Breast epithelium (tissue), 4 donors: Measurements from ENCODE around the gene ALKBH3. TPM values are rescaled to one million over a fixed set of nuclear protein-coding genes. Genes with fewer than 3 reads are reported as not detected.

Experiments
- DNase-seq, 2 donors: peaks; one replicate each; pipeline ENCODE4 v3.0.0-alpha.2; 2019; ENCODE audit warnings: low spot score in 2 of 2
- H3K27ac ChIP-seq, 2 donors: fragments of 200-600 bp; sonication (generic) in 1 of 2; one replicate each; pipeline ENCODE4 v1.5.1; 2016 to 2019; ENCODE audit warnings: mild to moderate bottlenecking in 1 of 2
- H3K27me3 ChIP-seq, 2 donors: fragments of 200-600 bp; sonication (generic) in 1 of 2; one replicate each; pipeline versions ENCODE4 v1.5.1 to v1.6.0; 2017 to 2019; ENCODE audit warnings: control low read depth in 1 of 2, mild to moderate bottlenecking in 1 of 2
- H3K36me3 ChIP-seq: fragments of 200-600 bp; one replicate; pipeline ENCODE4 v1.5.1; 2019
- H3K4me1 ChIP-seq, 2 donors: fragments of 200-600 bp; sonication (generic); one replicate each; pipeline ENCODE4 v1.5.1; 2016 to 2019; ENCODE audit warnings: control low read depth in 1 of 2
- H3K4me3 ChIP-seq, 3 donors: fragments of 200-600 bp; sonication (generic); 1 replicate in 2 of 3; 2 replicates in 1 of 3; pipeline ENCODE4 v1.5.1; 2016 to 2019; ENCODE audit warnings: mild to moderate bottlenecking in 3 of 3, moderate library complexity in 2 of 3
- H3K9me3 ChIP-seq, 2 donors: fragments of 200-600 bp; sonication (generic) in 1 of 2; one replicate each; pipeline ENCODE4 v1.5.1; 2016 to 2019; ENCODE audit warnings: control low read depth in 1 of 2
- POLR2A ChIP-seq: fragments of 450-650 bp; IDR thresholded peaks from one replicate; pipeline ENCODE4 v1.6.1; 2016; ENCODE audit warnings: antibody characterized with exemption, mild to moderate bottlenecking, moderate library complexity
- POLR2AphosphoS5 ChIP-seq, 3 donors: sonication (generic); formaldehyde crosslinking; IDR thresholded peaks; one replicate each; pipeline ENCODE4 v1.6.1; 2017; ENCODE audit warnings: antibody characterized with exemption in 3 of 3
- intact Hi-C: fragments of 100-400 bp; cut with DNase I; formaldehyde crosslinking; loops from one replicate; pipeline ENCODE4 v1.15.1; 2023; ENCODE audit warnings: low total_unique reads
- total RNA-seq, 3 donors: library from RNA; depleted of rRNA; stranded (reverse); fragments of >200 nt; gene quantifications; one replicate each; pipeline ENCODE4 v1.1.0, GENCODE V29; 2016
- TF ChIP-seq, protein P1 (sequence below), 3 donors: fragments of 450-650 bp; IDR thresholded peaks; one replicate each; pipeline ENCODE4 v1.5.1; 2016 to 2017; ENCODE audit warnings: antibody characterized with exemption in 3 of 3, mild to moderate bottlenecking in 3 of 3, moderate library complexity in 3 of 3

Gene ALKBH3
- total RNA-seq, 3 donors from 2014 or later = 29.0 to 40.7 (median 33.1) TPM

DNA sequence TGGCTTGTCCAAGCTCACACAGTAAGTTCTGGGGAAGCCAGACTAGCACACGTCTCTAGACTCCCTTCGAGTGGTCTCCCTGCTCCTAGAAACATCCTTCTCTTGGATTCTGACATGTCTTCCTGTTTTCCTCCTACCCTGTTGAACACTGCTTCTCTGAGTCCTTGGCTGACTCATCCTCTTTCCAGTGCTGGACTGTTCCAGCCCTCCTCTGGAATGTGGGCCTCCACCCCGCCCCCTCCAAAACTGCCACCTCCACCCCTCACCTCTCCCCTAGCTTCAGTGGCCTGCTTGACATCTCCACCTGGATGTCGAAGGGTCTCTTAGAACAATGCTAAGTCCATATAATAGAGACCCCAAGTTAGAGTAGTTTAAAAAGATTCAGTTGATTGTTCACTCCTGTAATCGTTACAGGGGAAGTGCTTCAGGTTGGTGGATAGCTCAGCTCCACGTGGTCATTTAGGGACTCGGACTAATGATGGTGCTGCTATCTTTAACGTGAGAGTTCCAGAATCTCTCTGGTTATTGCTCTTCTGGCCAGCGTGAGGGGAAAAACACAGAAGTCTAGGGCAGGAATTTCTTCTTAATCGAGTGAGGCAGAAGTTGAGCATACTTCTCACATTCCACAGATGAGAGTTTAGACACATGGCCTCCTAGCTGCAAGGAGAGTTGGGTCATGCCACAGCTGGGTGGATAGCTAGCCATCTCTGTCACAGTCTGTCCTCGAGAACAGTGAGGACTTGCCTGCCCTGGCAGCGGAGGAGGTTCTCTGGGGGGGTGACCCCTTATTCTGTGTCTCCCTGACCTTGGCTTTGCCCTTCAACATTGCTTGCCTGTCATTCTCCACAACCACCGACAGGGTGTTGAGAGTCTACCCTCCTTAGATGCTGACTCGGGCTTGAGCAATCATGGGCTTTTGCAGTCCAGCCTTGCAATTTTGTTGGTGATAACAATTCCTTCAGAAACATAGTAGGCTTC lies 57.1 kb downstream of the ALKBH3 start:
- no peaks in the 10 kb centered on the region for H3K9me3 ChIP-seq
- H3K4me3 ChIP-seq = no peak overlapping the region
- H3K36me3 ChIP-seq = no peaks in the 10 kb centered on the region
- TF ChIP-seq POLR2AphosphoS5 (IDR thresholded peaks at IDR 0.05) (no peak), POLR2A (no peak)
- TF ChIP-seq, protein P1, sequence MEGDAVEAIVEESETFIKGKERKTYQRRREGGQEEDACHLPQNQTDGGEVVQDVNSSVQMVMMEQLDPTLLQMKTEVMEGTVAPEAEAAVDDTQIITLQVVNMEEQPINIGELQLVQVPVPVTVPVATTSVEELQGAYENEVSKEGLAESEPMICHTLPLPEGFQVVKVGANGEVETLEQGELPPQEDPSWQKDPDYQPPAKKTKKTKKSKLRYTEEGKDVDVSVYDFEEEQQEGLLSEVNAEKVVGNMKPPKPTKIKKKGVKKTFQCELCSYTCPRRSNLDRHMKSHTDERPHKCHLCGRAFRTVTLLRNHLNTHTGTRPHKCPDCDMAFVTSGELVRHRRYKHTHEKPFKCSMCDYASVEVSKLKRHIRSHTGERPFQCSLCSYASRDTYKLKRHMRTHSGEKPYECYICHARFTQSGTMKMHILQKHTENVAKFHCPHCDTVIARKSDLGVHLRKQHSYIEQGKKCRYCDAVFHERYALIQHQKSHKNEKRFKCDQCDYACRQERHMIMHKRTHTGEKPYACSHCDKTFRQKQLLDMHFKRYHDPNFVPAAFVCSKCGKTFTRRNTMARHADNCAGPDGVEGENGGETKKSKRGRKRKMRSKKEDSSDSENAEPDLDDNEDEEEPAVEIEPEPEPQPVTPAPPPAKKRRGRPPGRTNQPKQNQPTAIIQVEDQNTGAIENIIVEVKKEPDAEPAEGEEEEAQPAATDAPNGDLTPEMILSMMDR (IDR thresholded peaks at IDR 0.05) = no peak
- H3K4me1 ChIP-seq = no peaks in the 10 kb centered on the region
- DNase-seq = no peak
- intact Hi-C loops = no loop called here
- H3K27me3 ChIP-seq = peaks cover 0 to 27% of the 10 kb centered on the region in 2 donors
- peak overlapping the region in 1 of 2 donors; percentile 44 for H3K27ac ChIP-seq

DNA sequence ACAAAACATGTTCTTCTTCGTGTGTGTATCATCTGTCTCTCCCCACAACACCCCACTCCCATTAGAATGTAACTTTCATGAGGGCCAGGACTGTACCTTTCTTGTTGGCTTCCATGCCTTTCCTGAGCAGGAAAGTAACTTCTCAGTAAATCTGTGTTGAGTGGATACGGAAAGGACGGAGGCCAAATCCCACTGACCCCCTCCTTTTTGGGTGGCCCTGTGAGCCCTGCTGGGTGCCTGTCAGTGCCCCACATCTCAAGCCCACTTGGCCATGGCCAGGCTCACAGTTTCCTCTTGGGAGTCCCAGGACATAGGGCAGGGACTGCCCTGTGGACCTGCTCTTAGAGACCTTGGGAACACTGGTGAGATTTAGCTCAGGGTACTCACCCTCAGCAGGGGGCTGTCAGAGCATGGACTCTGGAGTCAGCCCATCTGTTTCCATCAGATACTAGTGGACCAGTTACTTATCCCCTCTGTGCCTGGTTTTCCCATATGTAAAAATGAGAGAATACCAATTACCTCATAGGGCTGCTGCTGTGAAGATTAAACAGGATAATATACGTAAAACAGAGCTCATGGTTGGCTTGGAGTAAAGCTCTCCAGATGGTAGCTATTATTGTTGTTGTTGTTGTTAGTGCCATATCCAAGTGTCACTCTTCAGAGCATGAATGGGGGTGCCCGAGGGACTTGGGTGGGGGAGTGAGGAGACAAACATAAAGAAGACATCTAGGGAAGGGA lies 60.8 kb downstream of the ALKBH3 start:
- Histone ChIP-seq H3K9me3 (no peaks in the 10 kb centered on the region), H3K36me3 (no peaks in the 10 kb centered on the region), H3K27ac (peak overlapping the region; percentile 25 to 91), H3K4me3 (peak overlapping the region; percentile 57 to 86 (median 84)), H3K27me3 (peaks cover 4 to 44% of the 10 kb centered on the region in 2 donors), H3K4me1 (peaks cover 4 to 7% of the 10 kb centered on the region in 2 donors)
- TF ChIP-seq POLR2A (no peak), POLR2AphosphoS5 (IDR thresholded peaks at IDR 0.05) (no peak)
- TF ChIP-seq, protein P1 (IDR thresholded peaks at IDR 0.05) = no peak
- intact Hi-C loops = no loop called here
- DNase-seq = no peak

DNA sequence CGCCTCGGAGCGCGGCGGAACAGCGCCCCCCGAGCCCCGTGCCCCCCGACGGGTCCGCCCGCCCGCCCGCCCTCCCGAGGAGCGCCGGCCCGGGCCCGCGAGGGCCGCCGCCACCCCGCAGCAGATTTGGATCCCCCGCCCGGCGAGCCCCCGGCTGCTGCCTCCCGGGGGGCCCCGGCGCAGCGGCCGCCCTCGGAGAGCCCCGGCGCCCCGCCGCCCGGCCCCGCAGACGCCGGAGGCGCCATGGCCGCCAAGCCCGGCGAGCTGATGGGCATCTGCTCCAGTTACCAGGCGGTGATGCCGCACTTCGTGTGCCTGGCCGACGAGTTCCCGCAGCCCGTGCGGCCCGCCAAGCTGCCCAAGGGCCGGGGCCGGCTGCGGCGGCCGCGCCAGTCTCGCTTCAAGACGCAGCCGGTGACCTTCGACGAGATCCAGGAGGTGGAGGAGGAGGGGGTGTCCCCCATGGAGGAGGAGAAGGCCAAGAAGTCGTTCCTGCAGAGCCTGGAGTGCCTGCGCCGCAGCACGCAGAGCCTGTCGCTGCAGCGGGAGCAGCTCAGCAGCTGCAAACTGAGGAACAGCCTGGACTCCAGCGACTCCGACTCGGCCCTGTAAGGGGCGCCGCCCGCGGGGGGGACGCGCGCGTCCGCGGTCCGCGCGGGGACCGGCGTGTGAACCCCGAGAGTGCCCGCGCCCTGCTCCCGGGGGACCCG lies 62.2 kb downstream of the ALKBH3 start:
- Histone ChIP-seq H3K27me3 (peaks cover 4 to 55% of the 10 kb centered on the region in 2 donors), H3K4me3 (peak overlapping the region; percentile 57 to 86 (median 84)), H3K27ac (peak overlapping the region; percentile 64 to 91), H3K4me1 (peaks cover 4 to 7% of the 10 kb centered on the region in 2 donors), H3K9me3 (no peaks in the 10 kb centered on the region), H3K36me3 (no peaks in the 10 kb centered on the region)
- TF ChIP-seq, protein P1 (IDR thresholded peaks at IDR 0.05) = no peak
- peak in 1 of 3 donors; percentile 32 for TF ChIP-seq POLR2AphosphoS5 (IDR thresholded peaks at IDR 0.05)
- DNase-seq = no peak
- intact Hi-C loops = no loop called here

DNA sequence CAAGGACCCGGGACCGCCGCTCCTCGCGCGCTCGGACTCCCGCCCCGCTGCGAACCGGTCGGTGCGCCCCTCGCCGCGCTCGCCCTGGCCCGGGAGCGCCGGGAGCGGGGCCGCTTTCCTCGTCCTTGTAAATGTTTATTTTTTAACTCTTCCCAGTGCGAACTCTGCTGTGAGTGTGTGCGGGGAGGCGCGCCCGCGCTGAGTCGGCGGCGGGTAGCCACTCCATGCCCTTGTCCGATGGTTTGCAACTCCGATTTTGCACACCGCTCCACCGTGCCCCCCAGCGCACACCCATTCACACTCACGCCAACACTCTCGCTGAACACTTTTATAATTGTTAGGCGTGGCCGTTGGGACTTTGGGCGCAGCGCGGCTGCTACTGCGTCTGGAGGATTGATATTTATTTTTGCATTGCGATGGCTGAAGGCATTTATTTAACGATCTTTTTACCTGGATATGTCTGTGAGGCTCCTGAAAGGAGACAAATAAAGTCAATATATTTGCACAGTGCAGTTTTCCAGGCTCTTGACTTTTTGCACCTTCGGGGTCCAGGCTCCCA lies 62.8 kb downstream of the ALKBH3 start:
- Histone ChIP-seq H3K36me3 (no peaks in the 10 kb centered on the region), H3K4me1 (peaks cover 4 to 7% of the 10 kb centered on the region in 2 donors), H3K9me3 (no peaks in the 10 kb centered on the region), H3K27me3 (peaks cover 4 to 60% of the 10 kb centered on the region in 2 donors), H3K27ac (peak overlapping the region; percentile 64 to 91), H3K4me3 (peak overlapping the region; percentile 57 to 86 (median 84))
- DNase-seq = no peak
- intact Hi-C loops = no loop called here
- TF ChIP-seq, protein P1 (IDR thresholded peaks at IDR 0.05) = no peak
- TF ChIP-seq POLR2A = no peak
- no peak for TF ChIP-seq POLR2AphosphoS5 (IDR thresholded peaks at IDR 0.05)
